Activated naive CD4-positive, alpha-beta T cell (primary cell): ENCODE results near the gene POLR2J.
"Not testable (repeated sequence)": the region's sequence is repeated elsewhere in the genome, so short reads cannot be mapped to it uniquely, and the experiment has no call there.

Experiments used
- DNase-seq, 4 experiments: peaks; one replicate each; lab custom pipeline; 2025; lab: John Stamatoyannopoulos, UW

Gene POLR2J

GRCh38 chr7:102478314-102479208 is at the start of gene POLR2J:
POLR2J (minus strand) TSS chr7:102478922; CDS start chr7:102478860, 62 bp downstream.
- not testable (repeated sequence) for DNase-seq

- DNase-seq: not testable (repeated sequence)
Measured at GRCh38 chr7:102527822-102528793, 49.4 kb upstream of the POLR2J start.

DNA sequence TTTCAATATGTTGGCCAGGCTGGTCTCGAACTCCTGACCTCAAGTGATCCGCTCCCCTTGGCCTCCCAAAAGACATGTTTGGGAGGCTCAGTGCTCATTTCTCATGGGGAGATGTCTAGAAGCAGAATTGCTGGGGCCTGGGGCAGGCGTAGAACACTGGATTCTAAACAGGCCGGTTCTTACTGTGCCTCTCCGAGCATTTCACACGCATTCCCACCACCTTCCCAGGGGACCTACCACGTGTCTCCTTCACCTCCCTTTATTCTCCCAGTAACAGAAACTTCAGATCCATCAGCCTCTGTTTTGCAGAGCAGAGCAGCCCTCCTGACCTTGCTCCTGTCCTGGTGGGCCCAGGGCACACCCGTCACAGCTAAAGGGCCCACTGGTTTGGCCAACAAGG is 48.5 kb upstream of the POLR2J start:
- not testable (repeated sequence) for DNase-seq

DNA sequence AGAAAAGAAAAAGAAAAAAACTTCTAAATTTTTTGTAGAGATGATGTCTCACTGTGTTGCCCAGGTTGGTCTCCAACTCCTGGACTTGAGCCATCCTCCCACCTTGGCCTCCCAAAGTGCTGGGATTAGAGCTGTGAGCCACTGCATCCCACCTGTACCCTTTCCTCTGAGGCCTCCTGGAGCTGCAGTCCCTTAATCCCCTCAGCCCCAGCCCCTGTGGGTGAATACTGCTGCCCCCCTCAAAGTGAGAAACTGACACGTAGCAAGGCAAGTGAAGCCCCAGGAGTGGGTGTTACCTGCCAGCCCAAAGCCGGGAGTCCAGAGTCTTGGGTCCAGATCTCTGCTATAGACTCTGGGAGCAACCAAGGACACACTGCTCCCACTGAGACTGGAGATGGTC is 46.1 kb upstream of the POLR2J start:
- not testable (repeated sequence) for DNase-seq

- not testable (repeated sequence) for DNase-seq
Measured at GRCh38 chr7:102520797-102521196, 42.1 kb upstream of the POLR2J start.

- DNase-seq: not testable (repeated sequence)
Measured at GRCh38 chr7:102517550-102518147, 38.9 kb upstream of the POLR2J start, which contains the start of gene RASA4B. RASA4B (minus strand) TSS chr7:102517777; CDS start chr7:102517710, 67 bp downstream.

DNA sequence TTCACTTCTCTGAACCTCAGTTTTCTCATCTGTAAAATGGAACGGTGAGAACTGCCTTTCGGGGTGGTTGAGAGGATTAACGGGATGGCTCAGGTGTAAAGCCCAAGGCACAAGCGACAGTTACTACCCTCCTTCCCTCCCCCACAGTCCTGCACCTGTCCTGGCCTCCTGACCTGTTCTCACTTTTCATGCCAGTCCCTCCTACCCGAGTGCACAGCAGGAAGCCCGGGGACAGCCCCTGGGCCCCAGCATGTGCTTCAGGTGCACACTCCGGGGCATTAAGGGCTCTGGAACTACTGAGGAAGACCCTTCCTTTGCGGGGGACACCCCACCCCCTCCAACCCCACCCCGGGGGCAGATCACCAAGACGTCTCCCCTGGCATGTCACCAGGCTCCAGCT is 38.2 kb upstream of the POLR2J start:
- DNase-seq: not testable (repeated sequence)

GRCh38 chr7:102515889-102516288 is 37.2 kb upstream of the POLR2J start:
- DNase-seq: not testable (repeated sequence)

GRCh38 chr7:102514881-102515721 is 36.4 kb upstream of the POLR2J start:
- DNase-seq: not testable (repeated sequence)

DNA sequence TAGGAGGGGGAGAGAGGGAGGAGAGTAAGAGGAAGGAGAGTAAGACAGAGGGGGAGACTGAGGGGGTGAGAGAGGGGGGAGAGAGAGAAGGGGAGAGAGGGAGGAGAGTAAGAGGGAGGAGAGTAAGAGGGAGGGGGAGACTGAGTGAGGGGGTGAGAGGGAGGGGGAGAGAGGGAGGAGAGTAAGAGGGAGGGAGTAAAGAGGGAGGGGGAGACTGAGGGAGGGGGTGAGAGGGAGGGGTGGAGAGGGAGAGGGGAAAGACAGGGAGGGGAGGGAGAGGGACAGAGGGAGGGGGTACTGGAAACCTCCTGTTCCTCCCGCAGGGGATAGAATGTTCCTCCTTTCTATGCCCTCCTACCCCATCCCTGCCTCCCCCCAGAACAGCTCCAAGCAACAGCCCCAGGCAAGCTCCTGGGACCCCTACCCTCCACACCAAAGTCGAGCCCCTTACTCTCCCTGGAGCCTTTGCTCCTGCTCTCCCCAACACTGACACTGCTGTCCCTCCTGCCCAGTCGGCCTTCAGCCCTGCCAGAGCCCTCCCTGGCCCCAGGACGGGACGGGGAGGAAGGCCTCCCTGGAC is 34.0 kb upstream of the POLR2J start:
- DNase-seq: not testable (repeated sequence)

- DNase-seq: not testable (repeated sequence)
Measured at GRCh38 chr7:102511860-102512522, 33.3 kb upstream of the POLR2J start.

DNA sequence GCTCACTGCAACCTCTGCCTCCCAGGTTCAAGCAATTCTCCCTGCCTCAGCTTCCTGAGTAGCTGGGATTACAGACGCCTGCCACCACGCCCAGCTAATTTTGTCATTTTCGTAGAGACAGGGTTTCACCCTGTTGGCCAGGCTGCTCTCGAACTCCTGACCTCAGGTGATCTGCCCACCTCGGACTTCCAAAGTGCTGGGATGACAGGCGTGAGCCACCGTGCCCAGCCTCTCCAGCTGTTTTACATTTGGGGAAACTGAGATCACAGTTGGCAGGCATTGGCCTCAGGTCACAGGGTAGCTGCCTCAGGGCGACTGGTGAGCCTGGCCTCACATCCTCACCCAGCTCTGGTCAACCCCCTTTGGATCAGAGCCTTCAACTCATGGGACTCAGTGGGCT is 31.9 kb upstream of the POLR2J start:
- not testable (repeated sequence) for DNase-seq

- DNase-seq: not testable (repeated sequence)
Measured at GRCh38 chr7:102507410-102508088, 28.8 kb upstream of the POLR2J start.

GRCh38 chr7:102505298-102506185 is 26.8 kb upstream of the POLR2J start:
- not testable (repeated sequence) for DNase-seq

- not testable (repeated sequence) for DNase-seq
Measured at GRCh38 chr7:102503141-102503540, 24.4 kb upstream of the POLR2J start.

DNA sequence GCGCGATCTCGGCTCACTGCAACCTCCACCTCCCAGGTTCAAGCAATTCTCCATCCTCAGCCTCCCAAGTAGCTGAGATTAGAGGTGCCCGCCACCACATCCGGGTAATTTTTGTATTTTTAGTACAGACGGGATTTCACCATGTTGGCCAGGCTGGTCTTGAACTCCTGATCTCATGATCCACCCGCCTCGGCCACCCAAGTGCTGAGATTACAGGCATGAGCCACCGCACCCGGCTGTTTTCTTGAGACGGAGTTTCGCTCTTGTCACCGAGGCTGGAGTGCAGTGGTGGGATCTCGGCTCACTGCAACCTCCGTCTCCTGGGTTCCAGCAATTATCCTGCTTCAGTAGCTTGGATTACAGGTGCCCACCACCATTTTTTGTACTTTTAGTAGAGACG is 19.6 kb upstream of the POLR2J start:
- DNase-seq: not testable (repeated sequence)

DNA sequence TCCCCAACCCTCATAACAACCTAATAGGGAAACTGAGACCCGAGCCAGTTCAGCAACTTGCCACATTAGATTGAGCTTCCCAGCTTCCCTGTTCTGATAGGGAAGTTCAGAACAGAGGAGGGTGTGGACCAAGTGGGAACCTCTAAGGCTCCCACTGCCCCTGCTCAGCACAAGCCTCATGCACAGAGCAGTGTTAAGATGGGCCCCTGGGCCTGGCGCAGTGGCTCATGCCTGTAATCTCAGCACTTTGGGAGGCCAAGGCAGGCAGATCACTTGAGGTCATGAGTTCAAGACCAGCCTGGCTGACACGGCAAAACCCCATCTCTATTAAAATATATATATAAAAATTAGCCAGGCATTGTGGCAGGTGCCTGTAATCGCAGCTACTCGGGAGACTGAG is 18.6 kb upstream of the POLR2J start:
- not testable (repeated sequence) for DNase-seq

DNA sequence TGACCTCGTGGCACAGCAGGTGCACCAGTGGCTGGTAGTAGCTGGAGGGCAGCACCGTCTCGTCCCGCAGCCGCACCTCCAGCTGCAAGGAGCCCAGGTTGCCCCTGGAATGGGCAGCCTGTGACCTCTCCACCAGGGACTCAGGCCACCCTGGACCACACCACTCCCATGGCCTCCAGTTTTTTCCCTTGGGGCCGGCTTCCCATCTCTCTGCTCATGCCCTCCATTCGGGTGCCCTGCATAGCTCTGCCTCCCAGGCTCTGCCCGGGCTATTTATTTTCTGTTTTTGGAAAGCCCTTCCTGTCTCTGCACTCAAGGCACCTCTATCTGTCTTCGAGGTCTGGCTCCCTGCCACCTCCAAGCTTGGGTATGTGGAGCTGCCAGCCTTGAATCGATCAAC is 18.1 kb upstream of the POLR2J start:
- not testable (repeated sequence) for DNase-seq
